ENCODE data around the gene FRK. TPM values are rescaled to one million over a fixed set of nuclear protein-coding genes. Genes with fewer than 3 reads are reported as not detected.

The FRK gene
- polyA plus RNA-seq, 3 donors from 2014 or later, result not detected

DNA sequence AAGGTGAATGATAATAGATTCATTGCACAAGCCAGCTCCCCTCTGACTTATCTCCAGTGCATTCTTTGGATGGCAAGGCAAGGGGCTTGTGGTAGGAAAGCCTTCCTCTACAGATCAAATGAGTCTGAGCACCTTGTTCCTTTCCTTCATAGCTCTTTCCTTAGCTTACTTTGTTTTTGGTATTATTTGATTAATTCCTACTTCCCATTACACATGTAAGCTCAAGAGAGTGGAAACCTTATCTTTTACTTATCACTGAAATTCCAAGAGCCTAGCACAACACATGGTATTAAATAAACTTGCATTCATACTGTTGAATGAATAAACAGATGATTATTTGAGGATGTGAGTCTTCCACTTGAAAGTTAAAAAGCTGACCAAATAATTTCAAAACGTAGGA, 41.7 kb downstream of the FRK start:
- Mint-ChIP-seq H3K4me1 (no peaks in the 10 kb centered on the region), H3K27me3 (ENCODE audit: low read depth in 3 of 3) (peaks cover 2 to 5% (median 2%) of the 10 kb centered on the region in 3 donors), H3K27ac (no peak overlapping the region), H3K9me3 (no peaks in the 10 kb centered on the region), H3K36me3 (no peaks in the 10 kb centered on the region), H3K4me3 (no peak overlapping the region)
- DNase-seq, result no peak

DNA sequence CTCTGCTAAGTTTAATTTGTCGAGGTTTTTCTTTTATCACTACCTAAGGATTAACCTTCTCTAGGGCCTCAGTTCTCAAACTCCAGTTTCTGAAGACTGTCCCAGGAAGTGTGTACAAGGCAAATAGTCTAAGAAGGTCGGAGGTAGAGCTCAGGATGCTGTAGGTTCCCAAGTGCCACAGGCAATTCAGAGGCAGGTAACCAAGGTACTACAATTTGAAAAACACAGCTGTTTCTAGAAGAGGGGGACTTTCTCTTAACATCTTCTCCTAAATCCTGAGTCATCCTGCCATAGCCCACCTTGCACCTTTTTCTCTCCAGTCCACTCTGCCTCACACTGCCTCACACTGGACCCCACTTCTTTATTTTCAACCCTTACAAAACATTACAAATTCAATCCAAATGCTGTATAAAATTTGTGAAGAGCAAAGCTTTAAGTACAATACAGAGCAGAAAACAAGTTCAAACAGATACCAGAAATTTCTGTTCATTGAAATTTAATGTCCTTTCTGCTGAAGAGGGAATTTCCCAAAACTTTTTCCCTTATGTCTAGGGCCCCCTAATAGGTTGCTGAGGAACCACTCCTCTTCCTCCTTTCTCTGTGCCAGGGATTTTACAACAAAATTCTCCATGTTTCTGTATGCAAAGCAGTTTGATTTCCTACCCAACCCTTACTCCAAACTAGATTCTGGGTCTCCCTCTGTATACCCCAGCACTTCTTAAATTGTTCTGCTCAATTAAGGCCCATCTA, 43.0 kb downstream of the FRK start:
- H3K27me3 Mint-ChIP-seq (ENCODE audit: low read depth in 3 of 3), result peaks cover 2 to 5% (median 2%) of the 10 kb centered on the region in 3 donors
- H3K4me1 Mint-ChIP-seq, result no peaks in the 10 kb centered on the region
- no peak overlapping the region for H3K4me3 Mint-ChIP-seq
- H3K27ac Mint-ChIP-seq, result no peak overlapping the region
- H3K9me3 Mint-ChIP-seq, result no peaks in the 10 kb centered on the region
- no peak for DNase-seq
- H3K36me3 Mint-ChIP-seq, result no peaks in the 10 kb centered on the region

DNA sequence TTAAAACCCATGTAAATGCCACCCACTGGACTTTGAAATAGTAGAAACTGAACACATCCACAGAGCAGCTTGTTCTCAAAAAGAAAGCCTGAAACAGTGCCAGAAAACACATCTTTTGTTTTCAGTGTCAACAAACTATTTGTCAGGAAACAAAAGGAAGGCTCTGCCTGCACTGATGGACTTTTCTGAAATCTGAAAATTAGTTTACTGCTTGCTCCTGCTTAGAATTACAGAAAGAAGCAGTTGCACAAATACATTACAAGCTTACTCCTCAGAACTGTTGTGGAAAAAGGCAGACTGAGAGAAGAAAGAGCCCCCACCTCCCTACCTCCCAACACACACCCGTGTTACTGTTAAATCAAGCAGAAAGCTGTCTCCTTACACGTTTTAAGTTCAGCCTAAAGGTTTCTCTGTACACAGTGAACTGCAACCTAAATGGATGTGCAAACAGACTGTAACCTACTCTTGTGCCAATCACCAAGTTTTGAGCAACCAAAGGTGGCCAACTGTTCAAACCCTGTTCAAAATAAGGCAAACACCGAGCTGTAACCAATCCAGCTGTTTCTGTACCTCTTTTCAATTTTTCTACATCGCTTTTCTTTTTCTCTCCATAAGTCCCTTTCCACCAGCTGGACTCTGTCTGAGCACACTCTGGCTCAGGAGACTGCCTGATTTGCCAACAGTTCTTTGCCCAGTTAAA, 43.7 kb downstream of the FRK start:
- H3K9me3 Mint-ChIP-seq, result no peaks in the 10 kb centered on the region
- no peaks in the 10 kb centered on the region for H3K4me1 Mint-ChIP-seq
- no peak overlapping the region for H3K4me3 Mint-ChIP-seq
- H3K36me3 Mint-ChIP-seq, result no peaks in the 10 kb centered on the region
- no peak overlapping the region for H3K27ac Mint-ChIP-seq
- DNase-seq, result no peak
- H3K27me3 Mint-ChIP-seq (ENCODE audit: low read depth in 3 of 3), result peaks cover 2 to 5% (median 2%) of the 10 kb centered on the region in 3 donors

DNA sequence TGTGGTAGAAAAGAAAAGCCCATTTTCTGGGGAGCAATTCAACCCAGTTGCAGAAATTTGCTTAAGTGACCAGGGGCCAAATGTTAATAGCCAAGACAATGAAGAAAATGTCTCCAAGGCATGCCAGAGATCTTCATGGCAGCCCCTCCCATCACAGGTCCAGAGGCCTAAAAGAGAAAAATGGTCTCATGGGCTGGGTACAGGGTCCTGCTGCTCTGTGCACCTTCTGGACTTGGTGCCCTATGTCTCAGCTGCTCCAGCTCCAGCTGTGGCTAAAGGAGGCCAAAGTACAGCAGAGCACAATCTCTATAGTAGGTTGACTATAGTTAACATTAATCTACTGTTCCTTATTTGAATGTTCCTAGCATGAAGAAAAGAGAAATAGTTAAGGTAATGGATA, 44.7 kb downstream of the FRK start:
- H3K4me3 Mint-ChIP-seq, result no peak overlapping the region
- no peaks in the 10 kb centered on the region for H3K36me3 Mint-ChIP-seq
- H3K27ac Mint-ChIP-seq, result no peak overlapping the region
- H3K4me1 Mint-ChIP-seq, result no peaks in the 10 kb centered on the region
- H3K9me3 Mint-ChIP-seq, result no peaks in the 10 kb centered on the region
- H3K27me3 Mint-ChIP-seq (ENCODE audit: low read depth in 3 of 3), result peaks cover 2 to 5% (median 2%) of the 10 kb centered on the region in 3 donors
- DNase-seq, result no peak

DNA sequence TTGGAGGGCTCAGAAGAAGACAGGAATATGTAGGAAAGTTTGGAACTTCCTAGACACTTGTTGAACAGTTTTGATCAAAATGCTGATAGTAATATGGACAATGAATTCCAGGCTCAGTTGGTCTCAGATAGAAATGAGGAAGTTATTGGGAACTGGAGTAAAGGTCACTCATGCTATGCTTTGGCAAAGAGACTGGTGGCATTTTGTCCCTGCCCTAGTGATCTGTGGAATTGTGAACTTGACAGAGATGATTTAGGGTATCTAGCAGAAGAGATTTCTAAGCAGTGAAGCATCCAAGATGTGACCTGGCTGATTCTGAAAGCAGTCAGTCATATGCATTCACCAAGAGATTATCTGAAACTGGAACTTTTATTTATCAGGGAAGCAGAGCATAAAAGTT, 45.1 kb downstream of the FRK start:
- no peaks in the 10 kb centered on the region for H3K36me3 Mint-ChIP-seq
- H3K27me3 Mint-ChIP-seq (ENCODE audit: low read depth in 3 of 3), result peaks cover 2 to 5% (median 2%) of the 10 kb centered on the region in 3 donors
- no peak overlapping the region for H3K27ac Mint-ChIP-seq
- DNase-seq, result no peak
- H3K4me1 Mint-ChIP-seq, result no peaks in the 10 kb centered on the region
- no peaks in the 10 kb centered on the region for H3K9me3 Mint-ChIP-seq
- no peak overlapping the region for H3K4me3 Mint-ChIP-seq

DNA sequence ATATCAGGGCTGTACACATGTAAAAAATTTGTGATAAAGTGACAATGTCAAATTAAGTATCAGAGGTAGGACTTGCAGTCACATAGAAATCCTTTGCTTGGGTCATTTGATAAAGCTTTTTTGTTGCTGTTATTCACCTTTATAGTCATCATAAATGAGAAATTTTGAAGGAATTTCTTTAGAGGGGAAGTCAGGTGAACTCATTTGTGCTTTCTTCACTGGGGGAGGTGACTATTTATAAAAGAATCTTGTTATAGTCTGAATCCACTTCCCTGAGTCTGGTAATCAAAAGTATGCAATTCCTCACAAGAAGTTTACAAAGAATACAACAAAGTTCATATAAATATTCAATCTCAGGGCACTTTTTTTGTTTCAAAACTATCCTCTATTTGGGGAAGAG, 47.7 kb downstream of the FRK start:
- H3K4me1 Mint-ChIP-seq, result no peaks in the 10 kb centered on the region
- H3K4me3 Mint-ChIP-seq, result no peak overlapping the region
- H3K27ac Mint-ChIP-seq, result no peak overlapping the region
- H3K36me3 Mint-ChIP-seq, result no peaks in the 10 kb centered on the region
- DNase-seq, result no peak
- H3K9me3 Mint-ChIP-seq, result no peaks in the 10 kb centered on the region
- H3K27me3 Mint-ChIP-seq (ENCODE audit: low read depth in 3 of 3), result peaks cover 0 to 3% (median 2%) of the 10 kb centered on the region in 3 donors

DNA sequence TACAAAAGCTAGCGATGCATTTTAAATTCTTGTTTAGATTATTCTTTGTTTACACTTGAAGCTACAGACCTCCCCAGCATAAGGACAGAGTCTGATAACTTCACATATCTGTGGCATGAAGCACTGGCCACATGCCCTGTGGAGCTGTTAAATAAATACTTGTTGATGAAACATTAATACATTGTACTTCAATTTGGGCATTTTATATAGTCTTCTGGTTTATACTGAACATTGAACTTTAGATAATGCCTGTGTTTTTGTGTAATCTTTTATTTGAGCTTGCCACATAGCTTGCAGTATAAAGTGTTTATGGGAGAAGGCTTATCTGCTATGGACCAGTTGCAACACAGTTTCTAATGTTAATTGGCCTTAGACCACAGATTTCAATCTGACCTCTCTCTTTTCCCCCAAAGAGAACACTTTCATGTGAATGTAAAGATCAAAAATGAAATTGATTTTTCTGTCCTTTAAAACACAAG, 48.2 kb downstream of the FRK start:
- peaks cover 0 to 2% (median 2%) of the 10 kb centered on the region in 3 donors for H3K27me3 Mint-ChIP-seq (ENCODE audit: low read depth in 3 of 3)
- H3K36me3 Mint-ChIP-seq, result no peaks in the 10 kb centered on the region
- no peak overlapping the region for H3K4me3 Mint-ChIP-seq
- no peak for DNase-seq
- H3K4me1 Mint-ChIP-seq, result no peaks in the 10 kb centered on the region
- no peak overlapping the region for H3K27ac Mint-ChIP-seq
- no peaks in the 10 kb centered on the region for H3K9me3 Mint-ChIP-seq

DNA sequence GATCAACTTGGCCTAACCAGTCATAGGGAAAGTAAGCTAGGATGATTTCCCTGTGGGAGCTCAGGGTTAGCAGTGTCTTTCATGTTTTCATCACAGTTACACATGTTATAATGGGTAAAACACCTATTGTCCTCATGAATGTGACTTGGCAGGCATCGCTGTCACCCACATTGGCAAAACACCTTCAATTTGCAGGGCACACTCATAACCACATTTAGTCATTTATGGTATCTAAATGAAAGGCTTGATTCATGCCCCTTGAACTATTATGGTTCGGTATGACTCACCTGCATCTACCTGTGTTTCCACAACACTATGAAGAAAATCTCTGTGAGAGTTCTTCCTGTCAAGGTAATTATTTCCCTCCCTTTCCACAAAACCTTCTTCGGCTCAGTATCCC, 49.2 kb downstream of the FRK start:
- no peak overlapping the region for H3K4me3 Mint-ChIP-seq
- H3K27ac Mint-ChIP-seq, result no peak overlapping the region
- DNase-seq, result no peak
- no peaks in the 10 kb centered on the region for H3K36me3 Mint-ChIP-seq
- no peaks in the 10 kb centered on the region for H3K4me1 Mint-ChIP-seq
- peaks cover 0 to 2% (median 0%) of the 10 kb centered on the region in 3 donors for H3K27me3 Mint-ChIP-seq (ENCODE audit: low read depth in 3 of 3)
- no peaks in the 10 kb centered on the region for H3K9me3 Mint-ChIP-seq

DNA sequence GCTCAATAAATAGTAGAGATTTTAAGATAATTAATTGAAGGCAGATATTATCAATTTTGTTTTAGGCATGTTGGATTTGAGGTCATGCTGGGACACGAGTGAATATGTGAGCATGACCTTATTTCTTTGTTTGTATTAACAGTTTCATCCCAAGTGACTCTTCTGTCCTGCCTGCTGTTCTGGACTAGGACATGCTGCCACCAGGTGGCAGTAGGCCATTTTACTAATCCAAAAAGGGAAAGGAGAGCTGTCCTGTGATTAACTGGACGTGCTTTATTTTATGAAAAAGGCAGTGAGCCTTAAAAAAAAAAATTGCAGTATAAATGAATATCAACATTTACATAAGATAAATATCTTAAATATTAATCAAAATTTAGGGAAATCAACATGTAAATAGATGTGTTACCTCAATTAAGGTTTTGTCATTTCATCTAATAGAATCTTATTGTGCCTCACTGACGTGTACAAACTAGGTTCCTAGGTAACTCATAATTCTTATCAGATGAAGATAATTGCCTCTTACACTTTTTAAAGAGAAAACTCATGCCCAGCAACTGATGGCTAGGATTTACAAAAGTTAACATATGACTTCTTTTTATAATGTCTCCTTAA, 49.8 kb downstream of the FRK start:
- Mint-ChIP-seq H3K27ac (no peak overlapping the region), H3K4me1 (no peaks in the 10 kb centered on the region), H3K4me3 (no peak overlapping the region), H3K27me3 (ENCODE audit: low read depth in 3 of 3) (peaks cover 0 to 2% (median 0%) of the 10 kb centered on the region in 3 donors), H3K36me3 (no peaks in the 10 kb centered on the region), H3K9me3 (no peaks in the 10 kb centered on the region)
- peak; percentile 6 to 27 (median 19) for DNase-seq

DNA sequence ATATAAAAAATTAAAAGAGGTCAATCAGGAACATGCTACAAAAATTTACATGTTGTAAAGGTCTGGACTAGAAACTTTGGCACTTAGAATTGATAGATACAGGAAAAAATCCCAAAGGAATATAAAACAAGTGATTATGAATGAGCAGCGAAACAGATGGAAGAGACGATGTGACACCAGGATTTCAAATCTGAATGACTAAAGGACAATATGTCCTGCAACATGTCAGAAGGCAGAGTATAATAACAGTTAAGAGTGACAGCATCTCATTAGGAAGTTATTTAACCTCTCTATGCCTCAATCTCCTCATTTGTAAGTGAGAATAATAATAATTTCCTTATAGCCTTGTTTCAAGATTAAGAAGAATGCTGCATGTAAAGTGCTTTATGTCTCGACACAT, 50.3 kb downstream of the FRK start:
- Mint-ChIP-seq H3K36me3 (no peaks in the 10 kb centered on the region), H3K9me3 (no peaks in the 10 kb centered on the region), H3K4me3 (no peak overlapping the region), H3K27me3 (ENCODE audit: low read depth in 3 of 3) (peaks cover 0 to 2% (median 0%) of the 10 kb centered on the region in 3 donors), H3K27ac (no peak overlapping the region), H3K4me1 (no peaks in the 10 kb centered on the region)
- DNase-seq, result no peak

DNA sequence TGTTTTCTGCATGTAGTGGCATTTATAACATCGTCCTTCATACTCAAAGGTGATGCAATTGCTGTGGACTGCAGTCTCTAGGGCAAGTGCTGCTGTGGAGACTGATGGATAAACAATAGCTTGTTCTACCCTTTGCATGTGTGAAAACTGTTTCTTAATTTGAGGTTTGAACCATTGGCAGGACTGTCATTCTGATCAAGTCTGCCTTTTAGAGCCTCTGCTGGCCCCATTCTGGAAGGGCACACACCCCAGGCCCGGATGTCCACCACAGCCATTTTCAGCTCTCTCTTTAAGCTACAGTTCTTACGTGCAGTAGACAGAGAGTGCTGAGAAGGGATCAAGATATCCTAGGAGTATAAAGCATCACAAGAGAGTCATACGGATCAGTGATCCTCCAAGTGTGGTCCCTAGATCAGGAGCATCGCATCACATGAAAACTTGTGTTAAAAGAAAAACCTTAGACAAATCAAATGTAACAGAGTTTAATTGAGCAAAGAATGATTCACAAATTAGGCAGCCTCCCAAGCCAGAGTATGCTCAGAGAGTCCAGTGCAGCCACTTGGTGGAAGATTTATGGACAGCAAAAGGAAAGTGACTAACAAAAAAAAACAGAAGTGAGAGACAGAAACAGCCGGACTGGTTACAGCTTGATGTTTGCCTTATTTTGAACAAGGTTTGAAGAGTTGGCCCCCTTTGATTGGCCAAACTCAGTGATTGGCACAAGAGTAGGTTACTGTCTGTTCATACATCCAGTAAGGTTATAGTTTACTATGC, 52.0 kb downstream of the FRK start:
- Mint-ChIP-seq H3K27ac (no peak overlapping the region), H3K4me3 (no peak overlapping the region), H3K36me3 (no peaks in the 10 kb centered on the region), H3K27me3 (ENCODE audit: low read depth in 3 of 3) (no peaks in the 10 kb centered on the region), H3K9me3 (no peaks in the 10 kb centered on the region), H3K4me1 (no peaks in the 10 kb centered on the region)
- no peak for DNase-seq

DNA sequence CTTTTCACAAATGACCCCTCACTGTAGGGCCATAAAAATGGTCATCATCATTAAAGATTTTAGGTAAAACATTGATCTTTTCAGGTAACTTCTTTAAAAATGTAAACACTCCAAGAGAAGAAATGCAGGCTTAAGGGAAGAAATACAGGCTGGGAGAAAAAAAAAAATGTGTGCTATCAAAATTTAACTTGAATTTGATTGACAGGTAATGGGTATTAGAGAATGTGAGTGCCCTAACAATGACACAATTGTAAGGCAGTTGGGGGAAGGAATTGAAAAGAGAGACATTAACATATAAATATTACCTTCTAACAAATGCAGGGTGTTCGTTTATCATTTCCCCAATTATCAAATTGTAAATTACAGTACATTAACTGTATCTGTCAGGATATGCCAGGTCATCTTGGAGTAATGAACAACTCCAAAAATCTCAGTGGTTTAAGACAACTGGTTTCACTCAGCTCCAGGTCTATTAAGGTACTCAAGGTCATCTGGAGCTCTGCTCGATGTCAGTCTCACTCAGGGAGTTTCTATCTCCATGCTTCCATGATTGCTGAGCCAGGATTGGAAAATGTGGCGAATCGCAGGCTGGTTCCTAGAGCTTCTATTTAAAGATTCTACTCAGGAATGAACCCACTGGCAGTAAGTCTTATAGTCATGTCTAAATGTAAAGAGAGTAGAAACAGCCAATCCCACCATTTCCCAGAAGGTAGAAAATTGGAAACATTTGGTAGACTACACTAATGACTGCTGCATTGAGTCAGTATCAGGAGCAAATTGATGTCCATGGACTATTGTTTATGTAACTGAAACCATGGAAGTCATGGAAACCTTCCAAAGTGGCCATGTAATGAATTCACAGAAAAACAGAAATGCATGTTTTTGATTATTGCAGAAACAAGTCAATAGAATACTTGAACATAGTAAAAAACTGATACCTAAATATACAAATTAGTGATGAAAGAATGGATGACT, 55.6 kb downstream of the FRK start:
- H3K36me3 Mint-ChIP-seq, result no peaks in the 10 kb centered on the region
- no peaks in the 10 kb centered on the region for H3K4me1 Mint-ChIP-seq
- no peaks in the 10 kb centered on the region for H3K9me3 Mint-ChIP-seq
- no peak overlapping the region for H3K4me3 Mint-ChIP-seq
- no peak overlapping the region for H3K27ac Mint-ChIP-seq
- DNase-seq, result no peak
- peaks cover 0 to 2% (median 0%) of the 10 kb centered on the region in 3 donors for H3K27me3 Mint-ChIP-seq (ENCODE audit: low read depth in 3 of 3)

DNA sequence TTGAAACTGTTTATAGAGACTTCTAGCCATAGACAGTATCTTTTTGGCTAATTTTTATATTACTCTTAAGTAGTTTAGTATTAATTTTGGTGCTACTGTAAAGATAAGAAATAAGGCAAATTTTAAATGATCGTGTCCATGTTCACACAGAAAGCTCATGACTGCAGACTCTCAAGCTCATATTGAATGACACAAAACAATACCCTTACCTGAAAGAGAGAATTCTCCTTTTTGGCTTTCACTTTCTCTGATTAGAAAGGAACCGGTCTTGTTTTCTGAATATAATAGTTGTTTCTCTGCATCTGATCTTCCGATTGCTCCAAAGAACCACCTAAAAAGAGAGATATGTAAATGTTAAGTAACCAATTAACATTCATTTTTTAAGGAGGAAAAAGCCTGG, 57.0 kb downstream of the FRK start:
- Mint-ChIP-seq H3K9me3 (no peaks in the 10 kb centered on the region), H3K27ac (no peak overlapping the region), H3K36me3 (no peaks in the 10 kb centered on the region), H3K27me3 (ENCODE audit: low read depth in 3 of 3) (peaks cover 0 to 2% (median 0%) of the 10 kb centered on the region in 3 donors), H3K4me1 (no peaks in the 10 kb centered on the region), H3K4me3 (no peak overlapping the region)
- DNase-seq, result no peak
